GM19035 (cell line): ENCODE measurements around the gene KCNC4.

Source experiments
- ATAC-seq: cut with Tn5 transposase; IDR thresholded peaks from one replicate; pipeline ENCODE4 v1.9.1; 2021; ENCODE audit not compliant: unreplicated experiment

KCNC4 gene

GRCh38 chr1:110229348-110230001 is 19.4 kb downstream of the KCNC4 start:
- no peak for ATAC-seq

- no peak for ATAC-seq
Observed at GRCh38 chr1:110230381-110231199, 20.5 kb downstream of the KCNC4 start.

GRCh38 chr1:110233861-110234260 is 23.7 kb downstream of the KCNC4 start:
- no peak for ATAC-seq

- no peak for ATAC-seq
Observed at GRCh38 chr1:110234691-110235090, 24.6 kb downstream of the KCNC4 start.

GRCh38 chr1:110235181-110235833 is 25.2 kb downstream of the KCNC4 start:
- no peak for ATAC-seq

GRCh38 chr1:110235834-110236682 is 25.9 kb downstream of the KCNC4 start:
- ATAC-seq = no peak

GRCh38 chr1:110237386-110238152 is 27.5 kb downstream of the KCNC4 start:
- no peak for ATAC-seq

- ATAC-seq = no peak
Observed at GRCh38 chr1:110239441-110240430, 29.6 kb downstream of the KCNC4 start.

GRCh38 chr1:110240476-110241210 is 30.5 kb downstream of the KCNC4 start:
- ATAC-seq = no peak

- no peak for ATAC-seq
Observed at GRCh38 chr1:110241516-110241915, 31.4 kb downstream of the KCNC4 start.

- ATAC-seq = no peak
Observed at GRCh38 chr1:110242062-110242461, 31.9 kb downstream of the KCNC4 start.

GRCh38 chr1:110242731-110243130 is 32.6 kb downstream of the KCNC4 start:
- no peak for ATAC-seq

GRCh38 chr1:110243146-110243545 is 33.0 kb downstream of the KCNC4 start:
- no peak for ATAC-seq

GRCh38 chr1:110243574-110243973 is 33.5 kb downstream of the KCNC4 start:
- peak; percentile 63 for ATAC-seq

- no peak for ATAC-seq
Observed at GRCh38 chr1:110245876-110246620, 35.9 kb downstream of the KCNC4 start.

GRCh38 chr1:110248746-110249145 is 38.6 kb downstream of the KCNC4 start:
- ATAC-seq = no peak

GRCh38 chr1:110249256-110249655 is 39.1 kb downstream of the KCNC4 start:
- no peak for ATAC-seq

- no peak for ATAC-seq
Observed at GRCh38 chr1:110250008-110250407, 39.9 kb downstream of the KCNC4 start.
